ENCODE data around the gene SERPINB12. TPM values are rescaled to one million over a fixed set of nuclear protein-coding genes. Genes with fewer than 3 reads are reported as not detected.

SERPINB12 gene
- total and polyA plus RNA-seq, 2 of the 13 experiments (the other 11 are each of a cell fraction or from before 2014, with no cell fraction given) = not detected

GRCh38 chr18:63527251-63527650, 14.9 kb upstream of the SERPINB12 start:
- DNase-seq (ENCODE audit: low spot score) = no peak
- ChIA-PET CTCF (ENCODE audit: low intra/inter-chr PET ratio, low total read pairs) (no interaction called here), POLR2A (no interaction called here)
- H3K27ac ChIP-seq (ENCODE audit: extremely low read length, insufficient read depth, low read length) = no peak overlapping the region
- intact Hi-C loops (cut with micrococcal nuclease; ENCODE audit: unreplicated experiment) = no loop called here
- TF ChIP-seq ZNF580 (CRISPR knock-in tag; IDR thresholded peaks at IDR 0.05; ENCODE audit: borderline replicate concordance, low read depth) = no peak
- TF ChIP-seq ZSCAN31 (CRISPR knock-in tag; IDR thresholded peaks at IDR 0.05; ENCODE audit: low read depth) = no peak
- no peak for TF ChIP-seq RBM39 (IDR thresholded peaks at IDR 0.05; ENCODE audit: low read depth, low read length, poor library complexity, severe bottlenecking)
- TF ChIP-seq ZNF749 (CRISPR knock-in tag; IDR thresholded peaks at IDR 0.05; ENCODE audit: borderline replicate concordance) = no peak
- no peak for TF ChIP-seq ZNF800 (CRISPR knock-in tag; IDR thresholded peaks at IDR 0.05)
- no peak for TF ChIP-seq GTF2F1 (IDR thresholded peaks at IDR 0.05; ENCODE audit: low read length)
- no peak for TF ChIP-seq NRL (CRISPR knock-in tag; IDR thresholded peaks at IDR 0.05; ENCODE audit: borderline replicate concordance)
- no peak for TF ChIP-seq ZFP37 (CRISPR knock-in tag; IDR thresholded peaks at IDR 0.05; ENCODE audit: borderline replicate concordance)
- no peak for TF ChIP-seq LRRFIP1 (CRISPR knock-in tag; conservative IDR thresholded peaks at IDR 0.05)
- TF ChIP-seq ARNT2 (CRISPR knock-in tag; IDR thresholded peaks at IDR 0.05; ENCODE audit: low read depth) = no peak
- no peak for TF ChIP-seq MLX (CRISPR knock-in tag; IDR thresholded peaks at IDR 0.05)
- no peak for TF ChIP-seq PAWR (CRISPR knock-in tag; IDR thresholded peaks at IDR 0.05; ENCODE audit: borderline replicate concordance)
- no peak for TF ChIP-seq SP4 (CRISPR knock-in tag; IDR thresholded peaks at IDR 0.05)
- no peak for TF ChIP-seq POGK (CRISPR knock-in tag; conservative IDR thresholded peaks at IDR 0.05)
- TF ChIP-seq TP53 (CRISPR knock-in tag; conservative IDR thresholded peaks at IDR 0.05) = no peak
- no peak for TF ChIP-seq SUZ12 (IDR thresholded peaks at IDR 0.05; ENCODE audit: low read depth, low read length)
- no peak for TF ChIP-seq ZFP62 (CRISPR knock-in tag; IDR thresholded peaks at IDR 0.05)
- TF ChIP-seq ZNF343 (CRISPR knock-in tag; IDR thresholded peaks at IDR 0.05) = no peak
- no peak for TF ChIP-seq PHB2 (IDR thresholded peaks at IDR 0.05; ENCODE audit: partially characterized antibody)
- TF ChIP-seq POLR2AphosphoS5 (IDR thresholded peaks at IDR 0.05; ENCODE audit: low read depth, low read length) = no peak
- no TSS peak for BruUV-seq (replicated peaks)
- no peaks in the 10 kb centered on the region for H4K20me1 ChIP-seq (ENCODE audit: insufficient read depth, low read length)
- in situ Hi-C loops (cut with HindIII; ENCODE audit: extremely low pct_ligation_motif_present, low pct_unique_long_range_greater_than_20kb) = no loop called here
- no peak for ATAC-seq
- H3K36me3 ChIP-seq (replicated peaks in 1 of 2; ENCODE audit: control insufficient read depth in 1 of 2, insufficient read depth in 2 of 2, low read length in 2 of 2) = no peaks in the 10 kb centered on the region
- no peak for FAIRE-seq
- no peak overlapping the region for H2AFZ ChIP-seq (ENCODE audit: low read length)
- no peak overlapping the region for H3K4me2 ChIP-seq (ENCODE audit: low read depth, low read length)
- H3K9ac ChIP-seq (ENCODE audit: insufficient read depth, low read depth, low read length) = no peak overlapping the region
- no peaks in the 10 kb centered on the region for H3K4me1 ChIP-seq (ENCODE audit: insufficient read depth, low read length)
- no peaks in the 10 kb centered on the region for H3K79me2 ChIP-seq (ENCODE audit: insufficient read depth, low read length)
- H3K9me3 ChIP-seq (ENCODE audit: low read length) = no peaks in the 10 kb centered on the region
- no peaks in the 10 kb centered on the region for H3K27me3 ChIP-seq (ENCODE audit: control insufficient read depth in 1 of 2, insufficient read depth in 2 of 2, low read length in 2 of 2)
- no peak overlapping the region for H3K4me3 ChIP-seq (replicated peaks in 1 of 3; ENCODE audit: insufficient read depth in 1 of 3, low read depth in 2 of 3, low read length in 3 of 3)

Data from HepG2 (cell line).